ENCODE data around the gene IL1R2.

Gene IL1R2, protein sequence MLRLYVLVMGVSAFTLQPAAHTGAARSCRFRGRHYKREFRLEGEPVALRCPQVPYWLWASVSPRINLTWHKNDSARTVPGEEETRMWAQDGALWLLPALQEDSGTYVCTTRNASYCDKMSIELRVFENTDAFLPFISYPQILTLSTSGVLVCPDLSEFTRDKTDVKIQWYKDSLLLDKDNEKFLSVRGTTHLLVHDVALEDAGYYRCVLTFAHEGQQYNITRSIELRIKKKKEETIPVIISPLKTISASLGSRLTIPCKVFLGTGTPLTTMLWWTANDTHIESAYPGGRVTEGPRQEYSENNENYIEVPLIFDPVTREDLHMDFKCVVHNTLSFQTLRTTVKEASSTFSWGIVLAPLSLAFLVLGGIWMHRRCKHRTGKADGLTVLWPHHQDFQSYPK

DNA sequence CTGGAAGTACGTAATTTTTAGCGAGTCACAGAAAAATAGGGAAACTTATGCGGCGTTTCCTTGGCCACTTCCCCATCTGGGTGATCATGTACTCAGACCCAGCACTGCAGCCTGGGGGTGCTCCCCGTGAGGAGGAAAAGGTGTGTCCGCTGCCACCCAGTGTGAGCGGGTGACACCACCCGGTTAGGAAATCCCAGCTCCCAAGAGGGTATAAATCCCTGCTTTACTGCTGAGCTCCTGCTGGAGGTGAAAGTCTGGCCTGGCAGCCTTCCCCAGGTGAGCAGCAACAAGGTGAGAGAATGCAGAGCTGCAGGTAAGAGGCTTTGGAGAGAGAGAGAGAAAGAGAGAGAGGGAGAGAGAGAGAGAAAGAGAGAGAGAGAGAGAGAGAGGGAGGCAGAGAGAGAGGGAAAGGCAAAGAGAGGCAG, at the start of gene IL1R2:
TSS of gene IL1R2 (plus strand) at position 240 of the 425 bp plus-strand sequence. CDS start 16,616 bp downstream, outside the sequence.
- Mint-ChIP-seq H3K4me1 (ENCODE audit: low read depth) (peaks cover 5% of the 10 kb centered on the region), H3K27me3 (ENCODE audit: low read depth) (peaks cover 16% of the 10 kb centered on the region), H3K27ac (no peak within 1 kb of the TSS), H3K4me3 (no peak within 1 kb of the TSS), H3K36me3 (ENCODE audit: low read depth) (no peaks in the 10 kb centered on the region), H3K9me3 (no peaks in the 10 kb centered on the region)
- no peak for DNase-seq (ENCODE audit: low spot score)

DNA sequence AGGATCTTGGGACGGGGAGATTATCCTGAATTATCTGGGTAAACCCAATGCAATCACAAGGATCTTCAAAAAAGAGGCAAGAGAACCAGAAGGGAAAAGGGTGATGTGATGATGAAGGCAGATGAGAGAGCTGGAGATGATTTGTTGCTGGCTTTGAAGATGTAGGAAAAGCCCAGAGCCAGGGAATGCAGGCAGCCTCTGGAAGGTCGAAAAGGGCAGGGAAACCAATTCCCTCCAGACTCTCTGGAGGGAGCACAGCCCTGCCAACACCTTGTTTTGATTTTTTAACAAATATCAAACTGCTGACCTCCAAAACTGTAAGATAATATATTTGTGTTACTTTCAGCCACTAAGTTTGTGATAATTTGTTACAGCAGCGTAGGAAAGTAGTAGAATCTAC, 48.9 kb upstream of the IL1R2 start:
- Mint-ChIP-seq H3K27ac (no peak overlapping the region), H3K9me3 (peaks cover 14% of the 10 kb centered on the region), H3K4me1 (ENCODE audit: low read depth) (no peaks in the 10 kb centered on the region), H3K27me3 (ENCODE audit: low read depth) (peaks cover 8% of the 10 kb centered on the region), H3K36me3 (ENCODE audit: low read depth) (no peaks in the 10 kb centered on the region), H3K4me3 (no peak overlapping the region)
- DNase-seq (ENCODE audit: low spot score): no peak

DNA sequence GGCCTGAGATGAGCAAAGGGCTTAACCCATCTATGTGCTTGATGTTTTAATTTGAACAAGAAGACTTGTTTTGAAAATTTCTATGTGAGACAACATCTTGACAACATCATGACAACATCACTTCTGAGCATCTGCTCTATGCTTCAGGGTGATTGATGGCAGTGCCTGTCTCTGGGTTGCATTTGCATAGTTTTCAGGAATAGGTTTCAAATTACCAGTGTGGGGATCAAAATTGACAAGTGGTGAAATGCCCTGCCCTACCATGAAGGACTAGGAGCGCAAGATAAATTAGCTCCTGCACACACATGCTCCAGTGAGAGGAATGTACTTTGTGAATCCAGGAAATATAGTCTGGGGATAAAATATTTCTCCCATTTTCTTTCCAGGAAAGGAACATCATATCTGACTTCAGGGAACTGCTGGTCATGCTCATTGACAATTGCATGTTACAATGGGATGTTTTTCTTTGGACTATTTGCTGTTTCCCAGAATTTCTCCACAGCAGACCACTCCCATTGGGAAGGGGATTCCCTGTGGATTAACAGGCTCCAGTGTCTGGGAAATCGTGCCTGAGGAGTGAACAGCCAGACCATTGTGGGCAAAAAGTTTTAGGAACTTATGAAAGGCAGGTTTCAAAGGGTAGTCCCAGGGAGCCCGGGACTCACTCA, 45.3 kb upstream of the IL1R2 start:
- peaks cover 7% of the 10 kb centered on the region for H3K9me3 Mint-ChIP-seq

GRCh38 chr2:101947374-101947773, 44.4 kb upstream of the IL1R2 start:
- Mint-ChIP-seq H3K4me3 (no peak overlapping the region), H3K4me1 (ENCODE audit: low read depth) (no peaks in the 10 kb centered on the region)

More for the DNA sequence above, 45.3 kb upstream of the IL1R2 start:
- H3K4me3 Mint-ChIP-seq: no peak overlapping the region
- H3K36me3 Mint-ChIP-seq (ENCODE audit: low read depth): no peaks in the 10 kb centered on the region
- no peak for DNase-seq (ENCODE audit: low spot score)
- no peak overlapping the region for H3K27ac Mint-ChIP-seq
- no peaks in the 10 kb centered on the region for H3K27me3 Mint-ChIP-seq (ENCODE audit: low read depth)
- H3K4me1 Mint-ChIP-seq (ENCODE audit: low read depth): no peaks in the 10 kb centered on the region

DNA sequence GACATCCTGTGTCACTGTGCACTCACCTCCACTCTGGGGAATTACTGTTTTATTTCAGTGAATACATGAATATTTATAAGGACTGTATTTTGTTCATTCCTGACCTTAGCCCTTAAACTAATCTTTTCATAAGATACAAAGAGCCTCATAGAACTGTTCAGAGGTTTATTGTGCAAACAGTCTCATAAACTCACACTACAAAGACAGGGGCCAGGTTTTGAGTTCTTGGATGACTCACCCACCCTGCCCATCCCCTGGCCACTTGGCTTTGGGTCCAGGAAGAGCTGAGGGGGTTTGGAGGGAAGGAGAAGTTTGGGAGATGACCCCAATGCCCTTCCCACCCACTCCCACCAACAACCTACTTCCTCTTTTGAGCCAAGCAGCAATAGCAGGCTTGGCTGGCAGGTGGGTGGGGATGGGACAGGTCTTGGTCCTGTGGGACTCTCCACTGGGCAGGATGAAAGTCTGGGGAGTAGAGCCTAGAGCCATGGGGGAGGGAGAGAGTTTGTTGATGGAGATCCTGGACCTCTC, 43.1 kb upstream of the IL1R2 start:
- no peak overlapping the region for H3K27ac Mint-ChIP-seq
- DNase-seq (ENCODE audit: low spot score): no peak
- peaks cover 7% of the 10 kb centered on the region for H3K9me3 Mint-ChIP-seq
- no peaks in the 10 kb centered on the region for H3K4me1 Mint-ChIP-seq (ENCODE audit: low read depth)
- no peaks in the 10 kb centered on the region for H3K36me3 Mint-ChIP-seq (ENCODE audit: low read depth)
- no peaks in the 10 kb centered on the region for H3K27me3 Mint-ChIP-seq (ENCODE audit: low read depth)
- no peak overlapping the region for H3K4me3 Mint-ChIP-seq

More at GRCh38 chr2:101947374-101947773, 44.4 kb upstream of the IL1R2 start:
- Mint-ChIP-seq H3K9me3 (peaks cover 7% of the 10 kb centered on the region), H3K36me3 (ENCODE audit: low read depth) (no peaks in the 10 kb centered on the region), H3K27ac (no peak overlapping the region), H3K27me3 (ENCODE audit: low read depth) (no peaks in the 10 kb centered on the region)
- no peak for DNase-seq (ENCODE audit: low spot score)

DNA sequence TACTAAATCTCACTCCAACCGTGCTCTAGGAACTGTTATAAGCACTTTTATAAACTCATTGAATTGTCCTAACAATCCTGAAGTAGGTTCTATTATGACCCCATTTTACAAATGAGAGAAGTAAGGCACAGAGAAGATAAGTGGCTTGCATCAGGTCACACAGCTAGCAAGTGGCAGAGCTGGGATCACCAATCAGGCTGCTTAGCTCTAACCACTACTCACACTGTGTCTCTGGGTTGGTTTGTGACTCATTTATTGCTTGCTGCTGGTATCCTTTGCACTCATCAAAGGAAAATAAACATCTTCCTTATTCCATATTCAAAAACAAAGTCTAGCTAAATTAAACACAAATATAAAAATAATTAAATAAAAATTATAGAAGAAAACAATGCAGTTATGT, 42.5 kb upstream of the IL1R2 start:
- no peaks in the 10 kb centered on the region for H3K36me3 Mint-ChIP-seq (ENCODE audit: low read depth)
- H3K9me3 Mint-ChIP-seq: peaks cover 7% of the 10 kb centered on the region
- H3K27ac Mint-ChIP-seq: no peak overlapping the region
- no peaks in the 10 kb centered on the region for H3K4me1 Mint-ChIP-seq (ENCODE audit: low read depth)
- DNase-seq (ENCODE audit: low spot score): no peak
- H3K27me3 Mint-ChIP-seq (ENCODE audit: low read depth): no peaks in the 10 kb centered on the region
- H3K4me3 Mint-ChIP-seq: no peak overlapping the region

GRCh38 chr2:101951296-101951695, 40.5 kb upstream of the IL1R2 start:
- no peak for DNase-seq (ENCODE audit: low spot score)
- Mint-ChIP-seq H3K4me1 (ENCODE audit: low read depth) (no peaks in the 10 kb centered on the region), H3K9me3 (peaks cover 7% of the 10 kb centered on the region), H3K27ac (no peak overlapping the region), H3K27me3 (ENCODE audit: low read depth) (no peaks in the 10 kb centered on the region), H3K4me3 (no peak overlapping the region), H3K36me3 (ENCODE audit: low read depth) (no peaks in the 10 kb centered on the region)

GRCh38 chr2:101952551-101952950, 39.2 kb upstream of the IL1R2 start:
- no peak overlapping the region for H3K27ac Mint-ChIP-seq
- H3K4me1 Mint-ChIP-seq (ENCODE audit: low read depth): no peaks in the 10 kb centered on the region
- H3K27me3 Mint-ChIP-seq (ENCODE audit: low read depth): no peaks in the 10 kb centered on the region
- no peak for DNase-seq (ENCODE audit: low spot score)
- peaks cover 7% of the 10 kb centered on the region for H3K9me3 Mint-ChIP-seq
- no peak overlapping the region for H3K4me3 Mint-ChIP-seq
- H3K36me3 Mint-ChIP-seq (ENCODE audit: low read depth): no peaks in the 10 kb centered on the region

- H3K27me3 Mint-ChIP-seq (ENCODE audit: low read depth): no peaks in the 10 kb centered on the region
- H3K27ac Mint-ChIP-seq: no peak overlapping the region
- no peaks in the 10 kb centered on the region for H3K36me3 Mint-ChIP-seq (ENCODE audit: low read depth)
- no peaks in the 10 kb centered on the region for H3K4me1 Mint-ChIP-seq (ENCODE audit: low read depth)
- no peaks in the 10 kb centered on the region for H3K9me3 Mint-ChIP-seq
- no peak for DNase-seq (ENCODE audit: low spot score)
- H3K4me3 Mint-ChIP-seq: no peak overlapping the region
Observed at GRCh38 chr2:101956465-101957438, 35.0 kb upstream of the IL1R2 start.

- Mint-ChIP-seq H3K4me1 (ENCODE audit: low read depth) (no peaks in the 10 kb centered on the region), H3K27me3 (ENCODE audit: low read depth) (no peaks in the 10 kb centered on the region)
Observed at GRCh38 chr2:101958061-101958460, 33.7 kb upstream of the IL1R2 start.

DNA sequence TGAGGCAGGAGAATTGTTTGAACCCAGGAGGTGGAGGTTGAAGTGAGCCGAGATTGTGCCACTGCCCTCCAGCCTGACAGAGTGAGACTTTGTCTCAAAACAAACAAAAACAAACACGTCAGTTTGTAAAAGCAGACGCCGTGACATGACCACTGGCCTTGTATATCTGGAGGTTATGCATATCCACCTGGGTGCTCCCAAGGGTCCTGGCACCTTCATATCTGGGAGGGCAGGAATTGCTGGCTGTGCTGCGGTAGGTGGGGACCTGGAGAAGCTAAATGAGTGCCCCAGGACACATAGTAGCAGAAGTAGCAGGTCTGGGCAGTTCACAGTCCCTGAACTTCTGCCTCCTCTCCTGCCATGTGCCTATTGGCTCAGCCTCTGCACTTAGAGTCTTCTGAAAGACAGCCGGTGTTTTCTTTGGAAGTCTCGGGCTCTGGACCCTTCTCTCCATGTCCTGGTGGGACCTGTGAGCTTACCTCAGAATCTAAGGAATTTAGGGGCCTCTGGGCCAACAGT, 30.9 kb upstream of the IL1R2 start:
- Mint-ChIP-seq H3K36me3 (ENCODE audit: low read depth) (no peaks in the 10 kb centered on the region), H3K27ac (no peak overlapping the region), H3K27me3 (ENCODE audit: low read depth) (no peaks in the 10 kb centered on the region), H3K4me3 (no peak overlapping the region), H3K4me1 (ENCODE audit: low read depth) (no peaks in the 10 kb centered on the region), H3K9me3 (no peaks in the 10 kb centered on the region)
- DNase-seq (ENCODE audit: low spot score): no peak

More at GRCh38 chr2:101958061-101958460, 33.7 kb upstream of the IL1R2 start:
- no peaks in the 10 kb centered on the region for H3K9me3 Mint-ChIP-seq
- H3K4me3 Mint-ChIP-seq: no peak overlapping the region
- no peaks in the 10 kb centered on the region for H3K36me3 Mint-ChIP-seq (ENCODE audit: low read depth)
- DNase-seq (ENCODE audit: low spot score): no peak
- no peak overlapping the region for H3K27ac Mint-ChIP-seq

- Mint-ChIP-seq H3K27ac (no peak overlapping the region), H3K27me3 (ENCODE audit: low read depth) (no peaks in the 10 kb centered on the region), H3K4me3 (no peak overlapping the region), H3K36me3 (ENCODE audit: low read depth) (no peaks in the 10 kb centered on the region), H3K4me1 (ENCODE audit: low read depth) (no peaks in the 10 kb centered on the region), H3K9me3 (no peaks in the 10 kb centered on the region)
- no peak for DNase-seq (ENCODE audit: low spot score)
Observed at GRCh38 chr2:101961338-101962191, 30.2 kb upstream of the IL1R2 start.

DNA sequence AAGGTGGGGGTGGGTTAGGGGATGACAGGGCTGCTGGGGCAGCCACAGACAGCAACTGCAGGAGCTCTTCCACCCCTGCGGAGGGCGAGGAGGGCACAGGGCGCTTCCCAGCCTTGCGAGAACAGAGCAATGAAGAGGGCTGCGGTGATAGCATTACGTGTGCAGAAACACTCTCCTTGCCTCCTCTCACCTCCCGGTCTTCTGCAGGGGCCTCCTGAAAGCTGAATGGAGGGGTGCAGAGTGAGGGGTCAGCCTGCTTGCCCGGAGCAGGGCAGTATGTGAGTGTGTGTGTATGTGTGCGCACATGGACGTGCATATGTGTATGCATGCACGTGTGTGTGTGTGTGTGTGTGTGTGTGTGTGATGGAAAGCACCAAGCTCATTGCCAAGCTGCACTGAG, 29.5 kb upstream of the IL1R2 start:
- H3K27me3 Mint-ChIP-seq (ENCODE audit: low read depth): no peaks in the 10 kb centered on the region
- no peak overlapping the region for H3K27ac Mint-ChIP-seq
- no peaks in the 10 kb centered on the region for H3K4me1 Mint-ChIP-seq (ENCODE audit: low read depth)
- no peak for DNase-seq (ENCODE audit: low spot score)
- H3K36me3 Mint-ChIP-seq (ENCODE audit: low read depth): no peaks in the 10 kb centered on the region
- no peak overlapping the region for H3K4me3 Mint-ChIP-seq
- no peaks in the 10 kb centered on the region for H3K9me3 Mint-ChIP-seq
